Left renal pelvis (tissue), 4 donors: ENCODE data around the gene RALA. TPM values are rescaled to one million over a fixed set of nuclear protein-coding genes. Genes with fewer than 3 reads are reported as not detected.

Experiments
- DNase-seq, 4 donors: peaks; one replicate each; pipeline ENCODE4 v3.0.0-alpha.2; 2013; ENCODE audit warnings: low read depth in 4 of 4, low spot score in 3 of 4
- polyA plus RNA-seq, 4 donors: library from polyadenylated mRNA; unstranded; fragments of 120-200 nt; gene quantifications; one replicate each; pipeline ENCODE4 v1.2.1, GENCODE V29; 2013; ENCODE audit not compliant: insufficient read length in 4 of 4

Gene RALA
- polyA plus RNA-seq, 4 donors = 64.9 to 79.6 (median 75.0) TPM

- no peak for DNase-seq
Measured at GRCh38 chr7:39609935-39610263, 13.5 kb upstream of the RALA start.

GRCh38 chr7:39613577-39613976 is 9.8 kb upstream of the RALA start:
- no peak for DNase-seq

DNA sequence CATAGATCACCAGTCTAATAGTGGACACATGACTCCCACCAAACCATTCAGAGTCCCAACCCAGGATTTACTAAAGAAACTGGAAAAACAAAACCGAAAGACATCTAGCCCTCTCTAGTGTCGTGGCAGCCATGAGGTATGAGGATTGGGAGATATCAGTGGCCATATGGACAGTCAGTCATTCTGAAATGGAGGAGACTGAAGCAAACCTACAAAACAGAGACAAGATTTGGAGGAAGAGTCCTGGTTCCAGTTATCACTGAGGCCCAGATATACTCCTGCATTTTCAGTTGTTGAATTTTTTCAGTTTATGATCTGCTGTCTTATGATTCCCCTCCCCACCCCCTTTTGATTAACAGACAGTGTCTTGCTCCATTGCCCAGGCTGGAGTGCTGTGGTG is 9.1 kb upstream of the RALA start:
- DNase-seq = no peak

GRCh38 chr7:39615350-39615975 is 7.9 kb upstream of the RALA start:
- DNase-seq = no peak

GRCh38 chr7:39616138-39616537 is 7.2 kb upstream of the RALA start:
- DNase-seq = no peak

- no peak for DNase-seq
Measured at GRCh38 chr7:39617005-39617404, 6.4 kb upstream of the RALA start.

DNA sequence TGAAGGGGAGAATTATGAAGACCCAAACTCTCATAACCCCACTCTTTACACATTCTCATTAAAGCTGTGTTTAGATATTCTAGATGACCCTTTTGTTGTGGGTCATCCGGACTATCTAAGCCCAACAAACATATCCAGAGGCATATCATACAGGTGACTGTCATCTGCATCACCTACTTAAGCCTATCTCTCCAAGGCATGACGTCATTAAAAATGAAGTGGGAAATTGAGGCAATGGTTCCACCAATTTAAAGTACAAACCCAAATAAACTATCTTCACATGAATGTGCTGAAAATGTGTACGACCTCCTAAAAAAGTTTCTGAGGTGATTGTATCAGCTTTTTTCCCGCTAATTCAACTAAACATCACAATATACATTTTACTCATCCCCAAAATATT is 4.5 kb upstream of the RALA start:
- no peak for DNase-seq

- no peak for DNase-seq
Measured at GRCh38 chr7:39620486-39620885, 2.9 kb upstream of the RALA start.

GRCh38 chr7:39621261-39621660 is 2.1 kb upstream of the RALA start:
- DNase-seq = no peak

GRCh38 chr7:39621784-39622411 is 1.5 kb upstream of the RALA start:
- DNase-seq = no peak

GRCh38 chr7:39622609-39623008 is 763 bp upstream of the RALA start:
- no peak for DNase-seq

- DNase-seq = no peak
Measured at GRCh38 chr7:39623732-39624441, 515 bp downstream of the RALA start.

- DNase-seq = no peak
Measured at GRCh38 chr7:39624442-39624807, 1.1 kb downstream of the RALA start.

GRCh38 chr7:39624935-39625694 is 1.7 kb downstream of the RALA start:
- no peak for DNase-seq

DNA sequence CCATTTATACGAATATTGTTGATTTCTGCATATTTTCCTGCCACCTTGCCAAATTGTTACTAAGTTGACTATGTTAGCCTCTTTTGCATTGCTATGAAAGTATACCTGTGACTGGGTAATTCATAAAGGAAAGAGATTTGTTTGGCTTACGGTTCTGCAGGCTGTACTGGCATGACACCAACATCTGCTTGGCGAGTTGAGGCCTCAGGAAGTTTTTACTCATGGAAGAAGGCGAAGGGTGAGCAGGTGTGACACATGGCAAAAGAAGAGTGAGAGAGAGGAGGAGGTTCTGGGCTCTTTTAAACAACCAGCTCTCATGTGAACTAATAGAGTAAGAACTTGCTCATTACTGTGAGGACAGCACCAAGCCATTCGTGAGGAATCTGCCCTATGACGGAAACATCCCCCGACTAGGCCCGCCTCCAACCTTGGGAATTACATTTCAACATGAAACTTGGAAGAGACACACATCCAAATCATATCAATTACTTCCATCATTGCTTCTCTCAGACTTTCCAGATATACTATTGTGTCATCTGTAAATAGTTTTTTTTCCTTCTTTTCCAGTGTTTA is 8.4 kb downstream of the RALA start:
- DNase-seq = no peak

DNA sequence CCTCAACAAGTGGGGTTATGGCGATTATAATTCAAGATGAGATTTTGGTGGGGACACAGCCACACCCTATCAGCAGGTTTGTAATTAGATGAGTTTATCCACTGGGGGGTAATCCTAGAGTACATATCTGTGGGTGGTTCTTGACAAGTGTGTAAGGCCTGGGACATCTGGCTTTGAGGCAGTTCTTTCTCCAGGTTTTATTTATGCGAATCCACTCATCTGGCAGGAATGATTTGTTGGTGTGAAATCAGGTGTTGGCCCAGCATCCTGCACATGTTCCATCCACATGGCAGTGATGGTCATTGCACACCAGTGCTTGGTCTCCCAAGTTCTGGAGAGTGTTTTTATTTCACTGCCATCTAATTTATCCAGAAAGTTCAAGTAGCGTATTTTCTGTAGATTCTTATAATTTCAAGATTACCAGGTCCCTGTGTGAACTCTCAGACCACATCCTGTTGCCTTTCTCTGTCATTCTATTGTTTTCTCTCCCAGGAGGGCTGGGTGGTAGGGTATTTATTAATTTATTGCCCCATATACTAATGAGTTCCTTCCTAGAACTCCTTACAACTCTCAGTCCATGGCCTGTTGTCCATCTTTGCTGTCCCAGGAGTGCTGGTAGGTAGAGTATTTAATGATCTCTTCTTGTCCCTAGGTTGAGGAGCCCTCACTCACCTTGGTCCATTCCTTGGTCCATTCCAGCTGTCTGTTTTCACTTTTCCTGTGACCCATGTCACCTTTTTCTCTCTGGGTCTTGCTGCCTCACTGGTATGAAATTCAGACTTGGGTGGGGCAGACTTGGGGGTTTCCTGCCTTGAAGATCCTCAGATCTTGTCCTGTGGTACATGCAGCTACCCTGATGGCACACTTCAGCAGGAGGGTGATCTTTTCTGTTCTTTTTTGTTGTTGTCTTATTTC is 10.4 kb downstream of the RALA start:
- DNase-seq = no peak

- no peak for DNase-seq
Measured at GRCh38 chr7:39634478-39634805, 11.1 kb downstream of the RALA start.

DNA sequence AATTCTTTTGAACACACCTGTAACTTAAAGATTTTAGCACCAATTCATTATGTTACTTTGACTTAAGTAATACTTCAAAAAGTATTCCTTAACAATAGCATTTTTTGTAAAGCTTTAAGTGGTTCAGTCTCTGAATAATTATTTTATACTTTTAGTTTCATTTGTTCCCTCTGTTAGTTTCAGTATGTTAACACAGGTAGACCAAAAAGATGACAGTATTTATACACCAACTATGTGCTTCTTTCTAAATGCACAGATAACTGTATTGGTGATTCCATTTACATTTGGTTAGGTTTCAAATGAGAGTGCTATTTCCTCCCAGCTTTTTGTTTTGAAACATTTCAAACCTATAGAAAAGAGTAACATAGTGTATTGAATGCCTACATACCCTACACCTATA is 14.0 kb downstream of the RALA start:
- DNase-seq = no peak

- no peak for DNase-seq
Measured at GRCh38 chr7:39637963-39638485, 14.7 kb downstream of the RALA start.

- no peak for DNase-seq
Measured at GRCh38 chr7:39642896-39643295, 19.5 kb downstream of the RALA start.
